SU-DHL-6 (cell line): ENCODE results near the gene DNAAF5.

ENCODE experiments used
- H2AFZ ChIP-seq: fragments of 200-600 bp; sonication (generic); 2 replicates; pipeline ENCODE4 v1.6.1; 2014; ENCODE audit warnings: low read depth, mild to moderate bottlenecking, moderate library complexity, mixed read lengths, antibody characterized with exemption, low read length; ENCODE audit not compliant: severe bottlenecking
- H3F3A ChIP-seq: fragments of 200-600 bp; shearing (Covaris generic); 2 replicates; pipeline ENCODE4 v1.6.0; 2016; ENCODE audit warnings: antibody characterized with exemption, mild to moderate bottlenecking; ENCODE audit not compliant: insufficient read depth
- H3K27ac ChIP-seq: fragments of 200-600 bp; sonication (generic); 2 replicates; pipeline ENCODE4 v1.5.1; 2016; ENCODE audit warnings: low read depth, mild to moderate bottlenecking, low read length, moderate library complexity, mixed read lengths
- H3K27me3 ChIP-seq: fragments of 200-600 bp; sonication (generic), shearing (Covaris generic); 2 replicates; pipeline ENCODE4 v1.6.0; 2014; ENCODE audit warnings: mild to moderate bottlenecking, low read length
- H3K36me3 ChIP-seq: fragments of 200-600 bp; sonication (generic); 2 replicates; pipeline ENCODE4 v1.6.1; 2014; ENCODE audit warnings: mild to moderate bottlenecking, low read length, mixed read lengths
- H3K4me2 ChIP-seq: fragments of 300-600, 200-600 bp; shearing (Covaris generic), sonication (generic); 2 replicates; pipeline ENCODE4 v1.6.0; 2014; ENCODE audit warnings: low read length, low read depth, mild to moderate bottlenecking; ENCODE audit not compliant: poor library complexity, severe bottlenecking
- H3K4me3 ChIP-seq: fragments of 200-600 bp; sonication (generic); 2 replicates; pipeline ENCODE4 v1.5.1; 2014; ENCODE audit warnings: antibody characterized with exemption, low read length, mild to moderate bottlenecking, mixed read lengths; ENCODE audit not compliant: insufficient read depth, poor library complexity, severe bottlenecking
- H3K79me2 ChIP-seq: fragments of 200-600 bp; sonication (generic); 2 replicates; pipeline ENCODE4 v1.6.1; 2014; ENCODE audit warnings: mild to moderate bottlenecking, low read length, moderate library complexity; ENCODE audit not compliant: insufficient read depth
- H3K9ac ChIP-seq: fragments of 200-600 bp; sonication (generic); 2 replicates; pipeline ENCODE4 v1.7.0; 2014; ENCODE audit warnings: mild to moderate bottlenecking, low read length
- H3K9me2 ChIP-seq: fragments of 200-600 bp; sonication (generic); replicated peaks from 2 replicates; pipeline ENCODE4 v1.6.1; 2014; ENCODE audit warnings: low read length; ENCODE audit not compliant: insufficient read depth
- H3K9me3 ChIP-seq: fragments of 200-600 bp; sonication (generic); 2 replicates; pipeline ENCODE4 v1.6.1; 2014; ENCODE audit warnings: low read length, mixed read lengths; ENCODE audit not compliant: insufficient read depth
- H4K20me1 ChIP-seq: fragments of 200-600 bp; sonication (generic); 2 replicates; pipeline ENCODE4 v1.6.1; 2014; ENCODE audit warnings: low read depth, mild to moderate bottlenecking, antibody characterized with exemption, low read length, moderate library complexity, mixed read lengths
- CTCF ChIP-seq: fragments of 200-600 bp; sonication (generic); IDR thresholded peaks from one replicate; pipeline ENCODE4 v1.5.1; 2017; ENCODE audit warnings: antibody characterized with exemption, mild to moderate bottlenecking, low read length, moderate library complexity; ENCODE audit not compliant: insufficient read depth, poor library complexity, severe bottlenecking
- EZH2phosphoT487 ChIP-seq: fragments of 200-600 bp; sonication (generic), shearing (Covaris generic); conservative IDR thresholded peaks from 2 replicates; pipeline ENCODE4 v1.6.1; 2018; ENCODE audit warnings: mild to moderate bottlenecking, antibody characterized with exemption, low read length, moderate library complexity, mixed read lengths

DNAAF5 gene

GRCh38 chr7:714251-714671 is 12.2 kb upstream of the DNAAF5 start:
- Histone ChIP-seq H4K20me1 (no peaks in the 10 kb centered on the region), H3K27me3 (no peaks in the 10 kb centered on the region), H3K9me3 (no peaks in the 10 kb centered on the region), H3K79me2 (peaks cover 10% of the 10 kb centered on the region; the same call in 1 of the 2 replicates), H3K36me3 (no peaks in the 10 kb centered on the region), H3K9me2 (no peaks in the 10 kb centered on the region), H3K4me2 (no peak overlapping the region), H3K9ac (no peak overlapping the region), H2AFZ (no peak overlapping the region), H3K27ac (no peak overlapping the region), H3F3A (no peaks in the 10 kb centered on the region), H3K4me3 (no peak overlapping the region)
- TF ChIP-seq EZH2phosphoT487 = no peak
- no peak for TF ChIP-seq CTCF

- no peak for TF ChIP-seq EZH2phosphoT487
- no peak for TF ChIP-seq CTCF
- Histone ChIP-seq H3K9me3 (no peaks in the 10 kb centered on the region), H3K36me3 (no peaks in the 10 kb centered on the region), H2AFZ (no peak overlapping the region), H3K27ac (no peak overlapping the region), H3K4me3 (no peak overlapping the region), H3K9me2 (no peaks in the 10 kb centered on the region), H3K4me2 (no peak overlapping the region), H3K79me2 (peaks cover 22% of the 10 kb centered on the region; the same call in 1 of the 2 replicates), H3K9ac (no peak overlapping the region), H3K27me3 (no peaks in the 10 kb centered on the region), H4K20me1 (no peaks in the 10 kb centered on the region), H3F3A (no peaks in the 10 kb centered on the region)
Measured at GRCh38 chr7:716222-716621, 10.3 kb upstream of the DNAAF5 start.

GRCh38 chr7:716636-717035 is 9.9 kb upstream of the DNAAF5 start:
- Histone ChIP-seq H3K4me2 (no peak overlapping the region), H3K9ac (no peak overlapping the region), H2AFZ (no peak overlapping the region), H3K36me3 (0 out of 2 replicates have a peak, but pooled peaks cover 1% of the 10 kb centered on the region), H3K9me3 (no peaks in the 10 kb centered on the region), H3K79me2 (peaks cover 22% of the 10 kb centered on the region; the same call in 1 of the 2 replicates), H3K27ac (no peak overlapping the region), H3K9me2 (no peaks in the 10 kb centered on the region), H3F3A (no peaks in the 10 kb centered on the region), H3K27me3 (no peaks in the 10 kb centered on the region), H3K4me3 (no peak overlapping the region), H4K20me1 (no peaks in the 10 kb centered on the region)
- TF ChIP-seq EZH2phosphoT487 (no peak), CTCF (no peak)
